Measurements from ENCODE around the gene SLC47A2. TPM values are rescaled to one million over a fixed set of nuclear protein-coding genes. Genes with fewer than 3 reads are reported as not detected.
A peak's percentile ranks its signal among the peaks of the same experiment; 100 is the strongest.

Gene SLC47A2
- total RNA-seq, 1 donor from 2014 or later = not detected

- peak; percentile 55 for ATAC-seq
- DNase-seq (ENCODE audit: low spot score) = peak; percentile 74
Measured at GRCh38 chr17:19747829-19748806, 31.7 kb upstream of the SLC47A2 start, which contains the start of gene ALDH3A1. Gene ALDH3A1, minus strand, starts transcription at chr17:19748298. Its CDS starts 3,169 bp downstream, at chr17:19745129.

- no peak for DNase-seq (ENCODE audit: low spot score)
- ATAC-seq = no peak
Measured at GRCh38 chr17:19747159-19747719, 30.9 kb upstream of the SLC47A2 start.

GRCh38 chr17:19746517-19746916 is 30.1 kb upstream of the SLC47A2 start:
- DNase-seq (ENCODE audit: low spot score) = no peak
- ATAC-seq = no peak

GRCh38 chr17:19744922-19745757 is 28.8 kb upstream of the SLC47A2 start:
- ATAC-seq = peak; percentile 88
- DNase-seq (ENCODE audit: low spot score) = peak; percentile 84

- no peak for DNase-seq (ENCODE audit: low spot score)
- peak; percentile 4 for ATAC-seq
Measured at GRCh38 chr17:19744492-19744891, 28.1 kb upstream of the SLC47A2 start.

GRCh38 chr17:19743101-19744100 is 27.0 kb upstream of the SLC47A2 start:
- ATAC-seq = no peak
- no peak for DNase-seq (ENCODE audit: low spot score)

GRCh38 chr17:19742495-19742894 is 26.1 kb upstream of the SLC47A2 start:
- ATAC-seq (no peak), DNase-seq (ENCODE audit: low spot score) (no peak)

- DNase-seq (ENCODE audit: low spot score) = no peak
Measured at GRCh38 chr17:19741832-19742457, 25.6 kb upstream of the SLC47A2 start.

GRCh38 chr17:19740933-19741332 is 24.5 kb upstream of the SLC47A2 start:
- DNase-seq (ENCODE audit: low spot score) (no peak), ATAC-seq (no peak)

More at GRCh38 chr17:19741832-19742457, 25.6 kb upstream of the SLC47A2 start:
- peak; percentile 7 for ATAC-seq

- no peak for DNase-seq (ENCODE audit: low spot score)
Measured at GRCh38 chr17:19739241-19740201, 23.1 kb upstream of the SLC47A2 start.

GRCh38 chr17:19738757-19739156 is 22.4 kb upstream of the SLC47A2 start:
- DNase-seq (ENCODE audit: low spot score) = no peak
- ATAC-seq = no peak

More at GRCh38 chr17:19739241-19740201, 23.1 kb upstream of the SLC47A2 start:
- ATAC-seq = no peak

GRCh38 chr17:19738073-19738449 is 21.7 kb upstream of the SLC47A2 start:
- no peak for ATAC-seq
- DNase-seq (ENCODE audit: low spot score) = no peak

- DNase-seq (ENCODE audit: low spot score) = no peak
- no peak for ATAC-seq
Measured at GRCh38 chr17:19737305-19738072, 21.1 kb upstream of the SLC47A2 start.

- ATAC-seq (no peak), DNase-seq (ENCODE audit: low spot score) (no peak)
Measured at GRCh38 chr17:19736071-19736470, 19.7 kb upstream of the SLC47A2 start.

GRCh38 chr17:19733953-19734526 is 17.7 kb upstream of the SLC47A2 start:
- no peak for DNase-seq (ENCODE audit: low spot score)
- ATAC-seq = no peak

GRCh38 chr17:19731626-19732025 is 15.2 kb upstream of the SLC47A2 start:
- DNase-seq (ENCODE audit: low spot score) (no peak), ATAC-seq (no peak)

GRCh38 chr17:19730843-19731242 is 14.5 kb upstream of the SLC47A2 start:
- no peak for ATAC-seq
- no peak for DNase-seq (ENCODE audit: low spot score)

Measured in left lobe of liver (tissue), 2 donors.